ENCODE data around the gene POLR1C. TPM values are rescaled to one million over a fixed set of nuclear protein-coding genes. Genes with fewer than 3 reads are reported as not detected.

POLR1C gene
- total and polyA plus RNA-seq, 10 of the 15 experiments (the other 5 are each of a cell fraction or from before 2014, with no cell fraction given), result 40.0 to 180 (median 66.2) TPM

- no peak for TF ChIP-seq NR2C1 (IDR thresholded peaks at IDR 0.05)
- TF ChIP-seq NR2C2 (IDR thresholded peaks at IDR 0.05; ENCODE audit: borderline replicate concordance, control insufficient read depth, insufficient read length, low read depth), result no peak
- no peak for TF ChIP-seq NFXL1 (IDR thresholded peaks at IDR 0.05; ENCODE audit: borderline replicate concordance)
These were observed 35.2 kb upstream of the POLR1C start (continued) for GRCh38 chr6:43481591-43482236.

- no peak overlapping the region for H3K27ac ChIP-seq (ENCODE audit: control insufficient read depth, insufficient read depth)
- intact Hi-C loops (cut with micrococcal nuclease; ENCODE audit: unreplicated experiment) (no loop called here), in situ Hi-C loops (cut with MboI) (no loop called here)
- DNase-seq (ENCODE audit: low read depth, low spot score), result no peak
- H3K9ac ChIP-seq (ENCODE audit: control insufficient read depth, insufficient read depth, low read length), result no peak overlapping the region
- BruUV-seq (replicated peaks), result no TSS peak
- H3K4me2 ChIP-seq (ENCODE audit: control insufficient read depth, insufficient read depth), result no peak overlapping the region
- no peaks in the 10 kb centered on the region; the same call in 1 of the 2 replicates for H3K4me1 ChIP-seq (ENCODE audit: control insufficient read depth, insufficient read depth, low read length)
- ATAC-seq, result no peak
- 70% methylated on average over 4 of the region's 4 CpGs for WGBS (ENCODE audit: insufficient coverage, insufficient replicate concordance, low lambda C conversion rate, missing lambda C conversion rate)
- H3K79me2 ChIP-seq (ENCODE audit: control insufficient read depth, insufficient read depth, low read length), result no peaks in the 10 kb centered on the region; the same call in 1 of the 2 replicates
- ChIA-PET SMC1A (ENCODE audit: uncharacterized antibody, unreplicated experiment) (interaction anchor here (0.5 to 1.5 kb wide), 3 partner anchors 8 to 124 kb away, joined by 3 read pairs; no protein-coding TSS in a partner anchor), CTCF (interaction anchor here (1.0 kb wide), 1 partner anchor 17 kb away, joined by 5 read pairs; no protein-coding TSS in a partner anchor), POLR2A (interaction anchor here (0.7 kb wide), 1 partner anchor 11 kb away, joined by 3 read pairs; no protein-coding TSS in a partner anchor), RAD21 (ENCODE audit: unreplicated experiment) (no interaction called here)
- H4K20me1 ChIP-seq (ENCODE audit: control insufficient read depth, insufficient read depth), result no peaks in the 10 kb centered on the region
- FAIRE-seq, result no peak
- H3K27me3 ChIP-seq (replicated peaks in 1 of 2; ENCODE audit: control insufficient read depth in 2 of 2, insufficient read depth in 2 of 2, low read length in 1 of 2), result no peaks in the 10 kb centered on the region
- H3K36me3 ChIP-seq (ENCODE audit: control insufficient read depth in 2 of 2, insufficient read depth in 2 of 2, low read length in 1 of 2), result no peaks in the 10 kb centered on the region
- H3K9me3 ChIP-seq (replicated peaks; ENCODE audit: control insufficient read depth, insufficient read depth, low read length), result no peaks in the 10 kb centered on the region
- H2AFZ ChIP-seq (ENCODE audit: control insufficient read depth, low read depth, low read length), result no peak overlapping the region
- H3K4me3 ChIP-seq, result no peak overlapping the region
- TF ChIP-seq NFIC (IDR thresholded peaks at IDR 0.05; ENCODE audit: low read depth, low read length), result no peak
- no peak for TF ChIP-seq CEBPB (IDR thresholded peaks at IDR 0.05; ENCODE audit: borderline replicate concordance in 1 of 2, low read depth in 2 of 2, low read length in 2 of 2)
- no peak for TF ChIP-seq BRCA1 (IDR thresholded peaks at IDR 0.05; ENCODE audit: low read depth, low read length)
- TF ChIP-seq BCLAF1 (IDR thresholded peaks at IDR 0.05), result no peak
- no peak for TF ChIP-seq SPI1 (IDR thresholded peaks at IDR 0.05; ENCODE audit: borderline replicate concordance, insufficient read depth, low read depth, low read length)
- TF ChIP-seq STAT1 (conservative IDR thresholded peaks at IDR 0.05), result no peak
- TF ChIP-seq REST (IDR thresholded peaks at IDR 0.05; ENCODE audit: low read depth, low read length), result no peak
- no peak for TF ChIP-seq WRNIP1 (IDR thresholded peaks at IDR 0.05; ENCODE audit: borderline replicate concordance, low read depth, low read length)
- no peak for TF ChIP-seq SUPT20H (IDR thresholded peaks at IDR 0.05; ENCODE audit: borderline replicate concordance, control insufficient read depth, low read depth, low read length)
These were observed 28.1 kb upstream of the POLR1C start for GRCh38 chr6:43488667-43489276.

Data from GM12878 (cell line).